PFSK-1 (cell line): ENCODE data around the gene DOK5.

Experiments
- FOXP2 ChIP-seq: optimal IDR thresholded peaks from 2 replicates; pipeline ENCODE3; 2011; ENCODE audit warnings: borderline replicate concordance, control low read depth, inconsistent platforms; ENCODE audit not compliant: insufficient read depth; ENCODE audit errors: extremely low read length, extremely low read depth
- POLR2AphosphoS5 ChIP-seq: IDR thresholded peaks from 2 replicates; pipeline ENCODE4 v1.6.1; 2012; ENCODE audit warnings: low read depth, mild to moderate bottlenecking, control low read depth, low read length, moderate library complexity
- SIN3A ChIP-seq: IDR thresholded peaks from 2 replicates; pipeline ENCODE4 v1.6.1; 2012; ENCODE audit warnings: mild to moderate bottlenecking, low read length, moderate library complexity, borderline replicate concordance; ENCODE audit not compliant: insufficient read depth
- TAF1 ChIP-seq: IDR thresholded peaks from 2 replicates; pipeline ENCODE4 v1.6.1; 2012; ENCODE audit warnings: low read length, control low read depth, borderline replicate concordance; ENCODE audit not compliant: insufficient read depth
- TF ChIP-seq, protein P1 (sequence below), 2 experiments: IDR thresholded peaks; 2 replicates each; pipeline versions ENCODE4 v1.6.1 to v1.8.0; 2011 to 2012; ENCODE audit warnings: low read depth in 2 of 2, low read length in 2 of 2, control low read depth in 1 of 2, inconsistent platforms in 1 of 2, mild to moderate bottlenecking in 1 of 2, moderate library complexity in 1 of 2; ENCODE audit not compliant: insufficient read depth in 1 of 2

Gene DOK5

DNA sequence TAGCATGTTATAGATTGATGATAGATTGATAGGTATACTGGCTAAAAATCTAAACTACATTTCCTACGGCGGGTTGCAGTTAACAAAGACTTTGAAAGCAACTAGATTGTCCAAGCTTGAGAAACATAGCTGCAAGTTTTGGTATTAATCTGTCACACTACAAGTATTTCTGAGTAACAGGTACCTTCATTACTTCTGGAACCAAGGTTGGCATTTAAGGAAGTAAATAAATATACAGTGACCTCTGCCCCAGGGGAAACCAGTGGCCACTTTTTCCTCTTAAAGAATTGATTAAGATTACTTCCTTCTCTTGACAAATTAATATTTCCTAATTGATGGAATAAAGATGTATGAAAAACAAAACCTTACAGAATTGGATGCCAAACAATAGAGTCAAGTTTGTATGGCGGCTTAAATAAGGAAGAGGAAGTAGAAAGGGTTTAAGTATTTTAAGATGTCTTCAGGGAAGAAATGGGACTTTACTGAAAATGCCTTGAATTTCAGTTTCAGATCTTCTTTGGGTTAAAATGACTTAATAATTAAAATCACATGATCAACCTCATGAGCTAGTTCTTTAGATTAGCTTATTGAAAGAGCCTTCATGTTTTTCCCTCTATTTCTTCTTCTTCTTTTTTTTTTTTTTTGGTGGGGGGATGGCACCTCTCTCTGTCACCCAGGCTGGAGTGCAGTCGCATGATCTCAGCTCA, 132.8 kb downstream of the DOK5 start:
- TF ChIP-seq TAF1 (no peak), POLR2AphosphoS5 (no peak)

- TF ChIP-seq SIN3A: no peak
- TF ChIP-seq FOXP2: no peak
- no peak for TF ChIP-seq TAF1
- TF ChIP-seq, protein P1, sequence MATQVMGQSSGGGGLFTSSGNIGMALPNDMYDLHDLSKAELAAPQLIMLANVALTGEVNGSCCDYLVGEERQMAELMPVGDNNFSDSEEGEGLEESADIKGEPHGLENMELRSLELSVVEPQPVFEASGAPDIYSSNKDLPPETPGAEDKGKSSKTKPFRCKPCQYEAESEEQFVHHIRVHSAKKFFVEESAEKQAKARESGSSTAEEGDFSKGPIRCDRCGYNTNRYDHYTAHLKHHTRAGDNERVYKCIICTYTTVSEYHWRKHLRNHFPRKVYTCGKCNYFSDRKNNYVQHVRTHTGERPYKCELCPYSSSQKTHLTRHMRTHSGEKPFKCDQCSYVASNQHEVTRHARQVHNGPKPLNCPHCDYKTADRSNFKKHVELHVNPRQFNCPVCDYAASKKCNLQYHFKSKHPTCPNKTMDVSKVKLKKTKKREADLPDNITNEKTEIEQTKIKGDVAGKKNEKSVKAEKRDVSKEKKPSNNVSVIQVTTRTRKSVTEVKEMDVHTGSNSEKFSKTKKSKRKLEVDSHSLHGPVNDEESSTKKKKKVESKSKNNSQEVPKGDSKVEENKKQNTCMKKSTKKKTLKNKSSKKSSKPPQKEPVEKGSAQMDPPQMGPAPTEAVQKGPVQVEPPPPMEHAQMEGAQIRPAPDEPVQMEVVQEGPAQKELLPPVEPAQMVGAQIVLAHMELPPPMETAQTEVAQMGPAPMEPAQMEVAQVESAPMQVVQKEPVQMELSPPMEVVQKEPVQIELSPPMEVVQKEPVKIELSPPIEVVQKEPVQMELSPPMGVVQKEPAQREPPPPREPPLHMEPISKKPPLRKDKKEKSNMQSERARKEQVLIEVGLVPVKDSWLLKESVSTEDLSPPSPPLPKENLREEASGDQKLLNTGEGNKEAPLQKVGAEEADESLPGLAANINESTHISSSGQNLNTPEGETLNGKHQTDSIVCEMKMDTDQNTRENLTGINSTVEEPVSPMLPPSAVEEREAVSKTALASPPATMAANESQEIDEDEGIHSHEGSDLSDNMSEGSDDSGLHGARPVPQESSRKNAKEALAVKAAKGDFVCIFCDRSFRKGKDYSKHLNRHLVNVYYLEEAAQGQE (IDR thresholded peaks at IDR 0.05; ENCODE audit: insufficient read depth in 1 of 2, low read depth in 2 of 2, low read length in 2 of 2): no peak
- no peak for TF ChIP-seq POLR2AphosphoS5
Observed at GRCh38 chr20:54608943-54609342, 133.6 kb downstream of the DOK5 start.

DNA sequence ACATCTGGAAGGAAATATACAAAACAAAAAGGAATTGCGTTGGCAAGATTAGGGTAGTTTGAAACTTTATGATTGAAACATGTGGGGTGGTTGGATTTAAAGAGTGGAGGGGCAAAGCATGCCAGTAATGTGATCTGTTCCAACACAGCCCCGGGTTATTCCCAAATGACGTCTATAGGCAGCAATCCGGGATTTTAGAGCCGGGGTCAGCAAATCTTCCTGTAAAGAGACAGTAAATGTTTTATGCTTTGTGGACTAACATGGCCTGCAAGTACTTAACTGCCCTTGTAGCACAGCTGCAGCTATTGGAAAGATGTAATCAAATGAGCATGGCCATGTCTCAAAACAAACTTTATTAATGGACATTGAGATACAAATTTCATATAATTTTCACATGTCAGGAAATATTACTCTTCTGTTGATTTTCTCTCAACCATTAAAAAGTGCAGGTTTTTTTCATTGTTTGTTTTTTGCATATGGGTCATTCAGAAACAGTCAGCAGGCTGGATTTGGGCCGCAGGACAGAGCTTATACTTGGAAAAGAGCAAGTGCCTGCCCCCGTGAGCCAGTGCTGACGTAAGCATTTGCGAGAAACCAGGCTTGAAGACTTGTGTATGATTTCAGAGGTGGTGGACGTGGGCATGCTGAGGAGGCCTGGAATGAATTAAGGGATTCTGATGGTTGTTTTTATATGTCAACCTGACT, 136.5 kb downstream of the DOK5 start:
- no peak for TF ChIP-seq FOXP2
- TF ChIP-seq POLR2AphosphoS5: no peak

- TF ChIP-seq POLR2AphosphoS5 (no peak), FOXP2 (no peak), TAF1 (no peak), SIN3A (no peak)
- TF ChIP-seq, protein P1 (IDR thresholded peaks at IDR 0.05; ENCODE audit: insufficient read depth in 1 of 2, low read depth in 2 of 2, low read length in 2 of 2): no peak
Observed at GRCh38 chr20:54618412-54618811, 143.0 kb downstream of the DOK5 start.

- TF ChIP-seq SIN3A: no peak
- TF ChIP-seq TAF1: no peak
- TF ChIP-seq FOXP2: no peak
- TF ChIP-seq, protein P1 (IDR thresholded peaks at IDR 0.05; ENCODE audit: insufficient read depth in 1 of 2, low read depth in 2 of 2, low read length in 2 of 2): no peak
- TF ChIP-seq POLR2AphosphoS5: no peak
Observed at GRCh38 chr20:54619181-54619580, 143.8 kb downstream of the DOK5 start.

- TF ChIP-seq FOXP2 (no peak), SIN3A (no peak), TAF1 (no peak), POLR2AphosphoS5 (no peak)
- TF ChIP-seq, protein P1 (IDR thresholded peaks at IDR 0.05; ENCODE audit: insufficient read depth in 1 of 2, low read depth in 2 of 2, low read length in 2 of 2): no peak
Observed at GRCh38 chr20:54619682-54620081, 144.3 kb downstream of the DOK5 start.
